A673 (cell line): Measurements from ENCODE around the gene SERPINA6. TPM values are rescaled to one million over a fixed set of nuclear protein-coding genes. Genes with fewer than 3 reads are reported as not detected.
"Not testable (repeated sequence)": the region's sequence is repeated elsewhere in the genome, so short reads cannot be mapped to it uniquely, and the experiment has no call there.

Experiments
- BruUV-seq: library from RNA; stranded (reverse); fragments of 400-500 nt; replicated peaks from 2 replicates; lab custom pipeline; 2021; lab: Mats Ljungman, UMichigan
- CTCF ChIA-PET: fragments of 300-600 bp; sonication (Branson Sonifier 250); formaldehyde crosslinking; loops from one replicate; lab custom pipeline; 2022; ENCODE audit warnings: antibody characterized with exemption; lab: Charles Lee
- POLR2A ChIA-PET: fragments of 300-600 bp; sonication (Branson Sonifier 250); formaldehyde crosslinking; loops from one replicate; lab custom pipeline; 2022; ENCODE audit warnings: antibody characterized with exemption; ENCODE audit not compliant: low non-redundant PET; lab: Charles Lee
- DNase-seq: peaks from one replicate; pipeline ENCODE4 v3.0.0-alpha.2; 2015; ENCODE audit warnings: low spot score
- H3K27ac ChIP-seq: fragments of 200-600 bp; sonication (generic); 2 replicates; pipeline ENCODE4 v1.5.1; 2016; ENCODE audit warnings: mixed run types, low read depth, mild to moderate bottlenecking, mixed read lengths, antibody characterized with exemption, low read length; ENCODE audit not compliant: poor library complexity, severe bottlenecking
- H3K27me3 ChIP-seq: fragments of 200-600 bp; sonication (generic); replicated peaks from 2 replicates; pipeline ENCODE4 v1.6.1; 2017; ENCODE audit warnings: mixed run types, low read depth, mild to moderate bottlenecking, mixed read lengths, antibody characterized with exemption, low read length; ENCODE audit not compliant: insufficient read depth, poor library complexity
- H3K36me3 ChIP-seq: fragments of 200-600 bp; sonication (generic); 2 replicates; pipeline ENCODE4 v1.6.1; 2016; ENCODE audit warnings: mixed run types, mild to moderate bottlenecking, mixed read lengths, antibody characterized with exemption, low read length; ENCODE audit not compliant: insufficient read depth, poor library complexity, severe bottlenecking
- H3K4me1 ChIP-seq: fragments of 200-600 bp; sonication (generic); 2 replicates; pipeline ENCODE4 v1.6.1; 2017; ENCODE audit warnings: mixed run types, mild to moderate bottlenecking, mixed read lengths, antibody characterized with exemption, low read length; ENCODE audit not compliant: insufficient read depth, poor library complexity, severe bottlenecking
- H3K4me3 ChIP-seq: fragments of 200-600 bp; sonication (generic); 2 replicates; pipeline ENCODE4 v1.5.1; 2016; ENCODE audit warnings: low read depth, mixed run types, mild to moderate bottlenecking, mixed read lengths, low read length; ENCODE audit not compliant: poor library complexity, severe bottlenecking
- H3K9me3 ChIP-seq: fragments of 200-600 bp; sonication (generic); 2 replicates; pipeline ENCODE4 v1.6.1; 2016; ENCODE audit warnings: mixed run types, low read depth, mild to moderate bottlenecking, mixed read lengths, antibody characterized with exemption, low read length; ENCODE audit not compliant: poor library complexity, severe bottlenecking
- CTCF ChIP-seq: fragments of 300-800, 200-600 bp; sonication (generic); conservative IDR thresholded peaks from 2 replicates; pipeline ENCODE4 v1.5.1; 2017; ENCODE audit warnings: low read depth, mild to moderate bottlenecking, antibody characterized with exemption, low read length, moderate library complexity, mixed read lengths
- EZH2 ChIP-seq: fragments of 200-600 bp; sonication (generic); IDR thresholded peaks from 2 replicates; pipeline ENCODE4 v1.6.1; 2017; ENCODE audit warnings: borderline replicate concordance, low read depth, mild to moderate bottlenecking, mixed read lengths, antibody characterized with exemption, low read length; ENCODE audit not compliant: poor library complexity, severe bottlenecking
- intact Hi-C: fragments of 100-400 bp; cut with micrococcal nuclease; formaldehyde crosslinking; loops from one replicate; pipeline ENCODE4 v1.10.0; 2022; ENCODE audit not compliant: unreplicated experiment
- total RNA-seq: library from RNA; stranded (reverse); gene quantifications from 2 replicates; pipeline ENCODE4 v1.2.3, GENCODE V29; 2021

SERPINA6 gene
- total RNA-seq, 1 experiment from 2014 or later: not detected

DNA sequence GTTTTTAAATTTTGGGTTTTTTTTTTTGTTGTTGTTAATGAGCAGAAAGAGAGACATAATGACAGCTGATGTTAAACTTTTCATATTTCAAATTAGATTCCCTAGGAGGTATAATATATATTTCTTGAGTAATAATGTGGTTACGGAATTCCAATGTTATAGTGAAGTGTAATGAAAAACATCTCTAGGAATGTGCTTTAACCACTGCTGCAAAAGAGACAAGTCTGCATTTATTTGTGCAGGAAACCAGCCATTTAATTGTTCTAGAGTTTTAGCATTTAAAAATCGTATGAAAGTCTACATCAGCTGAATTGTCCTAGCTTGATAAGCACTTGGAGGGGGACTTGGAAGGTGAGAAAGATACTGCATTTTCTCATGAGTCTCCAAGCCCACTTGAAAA lies 44.4 kb downstream of the SERPINA6 start:
- ChIA-PET CTCF (no interaction called here), POLR2A (no interaction called here)
- Histone ChIP-seq H3K27ac (no peak overlapping the region), H3K9me3 (no peaks in the 10 kb centered on the region), H3K4me3 (no peak overlapping the region), H3K36me3 (no peaks in the 10 kb centered on the region), H3K27me3 (peaks cover 2% of the 10 kb centered on the region), H3K4me1 (no peaks in the 10 kb centered on the region)
- TF ChIP-seq EZH2 (no peak), CTCF (no peak)
- intact Hi-C loops: no loop called here
- no peak for DNase-seq
- BruUV-seq: no TSS peak

DNA sequence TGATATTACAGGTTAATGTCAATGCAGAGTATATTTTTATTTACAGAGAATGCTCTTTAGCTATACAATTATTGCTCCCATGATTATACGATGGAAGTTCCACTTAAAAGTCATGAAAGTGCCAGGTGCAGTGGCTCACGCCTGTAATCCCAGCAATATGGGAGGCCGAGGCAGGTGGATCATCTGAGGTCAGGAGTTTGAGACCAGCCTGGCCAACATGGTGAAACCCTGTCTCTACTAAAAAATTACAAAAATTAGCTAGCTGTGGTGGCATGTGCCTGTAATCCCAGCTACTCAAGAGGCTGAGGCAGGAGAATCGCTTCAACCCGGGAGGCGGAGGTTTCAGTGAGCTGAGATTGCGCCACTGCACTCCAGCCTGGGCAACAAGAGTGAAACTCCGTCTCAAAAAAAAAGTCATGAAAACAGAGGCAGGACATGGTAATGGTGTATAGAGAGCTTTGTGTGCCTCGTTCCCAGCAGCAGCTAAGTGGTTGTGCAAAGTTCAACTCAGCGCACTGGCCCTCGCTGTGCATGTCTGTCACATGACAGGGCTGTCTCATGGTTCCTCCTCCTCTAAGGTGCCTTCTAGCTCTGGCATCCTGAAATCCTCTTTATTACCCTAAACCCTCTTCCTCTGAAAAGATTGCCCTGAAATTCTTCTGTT lies 46.1 kb downstream of the SERPINA6 start:
- H3K4me3 ChIP-seq, BruUV-seq, H3K9me3 ChIP-seq, H3K4me1 ChIP-seq, H3K27me3 ChIP-seq, intact Hi-C loops, CTCF ChIA-PET, DNase-seq, H3K27ac ChIP-seq, POLR2A ChIA-PET, H3K36me3 ChIP-seq: not testable (repeated sequence)

- H3K9me3 ChIP-seq: no peaks in the 10 kb centered on the region
- DNase-seq: no peak
- intact Hi-C loops: no loop called here
- H3K4me3 ChIP-seq: no peak overlapping the region
- BruUV-seq: no TSS peak
- CTCF ChIA-PET: no interaction called here
- TF ChIP-seq EZH2 (no peak), CTCF (no peak)
- no peaks in the 10 kb centered on the region for H3K36me3 ChIP-seq
- H3K27me3 ChIP-seq: no peaks in the 10 kb centered on the region
- H3K27ac ChIP-seq: no peak overlapping the region
- POLR2A ChIA-PET: no interaction called here
- no peaks in the 10 kb centered on the region for H3K4me1 ChIP-seq
Measured at GRCh38 chr14:94269156-94269555, 54.0 kb downstream of the SERPINA6 start.

GRCh38 chr14:94268582-94268981 lies 54.6 kb downstream of the SERPINA6 start:
- DNase-seq, BruUV-seq, intact Hi-C loops, H3K27ac ChIP-seq, POLR2A ChIA-PET, H3K4me3 ChIP-seq, H3K4me1 ChIP-seq, H3K27me3 ChIP-seq, H3K9me3 ChIP-seq, H3K36me3 ChIP-seq, CTCF ChIA-PET: not testable (repeated sequence)
